T-helper 1 cell treated with Interleukin-12 subunit alpha and Interleukin-12 subunit beta and Interleukin-4 antibody, amounts not matched to agents 30 μg/mL and 1 μg/mL, for 36 hours (primary cell): ENCODE measurements around the gene ACOXL.

Source experiments
- H3K27ac Mint-ChIP-seq: one replicate; pipeline ENCODE4 v1.8.0; 2021; ENCODE audit warnings: mild to moderate bottlenecking, mixed read lengths
- H3K27me3 Mint-ChIP-seq: one replicate; pipeline ENCODE4 v1.8.0; 2021; ENCODE audit warnings: low read depth, mixed read lengths
- H3K36me3 Mint-ChIP-seq: one replicate; pipeline ENCODE4 v1.8.0; 2021; ENCODE audit warnings: low read depth, mixed read lengths
- H3K4me1 Mint-ChIP-seq: one replicate; pipeline ENCODE4 v1.8.0; 2021; ENCODE audit warnings: low read depth, mixed read lengths
- H3K4me3 Mint-ChIP-seq: one replicate; pipeline ENCODE4 v1.8.0; 2021; ENCODE audit warnings: mild to moderate bottlenecking, moderate library complexity, mixed read lengths
- H3K9me3 Mint-ChIP-seq: one replicate; pipeline ENCODE4 v1.8.0; 2021; ENCODE audit warnings: mixed read lengths

The ACOXL gene

DNA sequence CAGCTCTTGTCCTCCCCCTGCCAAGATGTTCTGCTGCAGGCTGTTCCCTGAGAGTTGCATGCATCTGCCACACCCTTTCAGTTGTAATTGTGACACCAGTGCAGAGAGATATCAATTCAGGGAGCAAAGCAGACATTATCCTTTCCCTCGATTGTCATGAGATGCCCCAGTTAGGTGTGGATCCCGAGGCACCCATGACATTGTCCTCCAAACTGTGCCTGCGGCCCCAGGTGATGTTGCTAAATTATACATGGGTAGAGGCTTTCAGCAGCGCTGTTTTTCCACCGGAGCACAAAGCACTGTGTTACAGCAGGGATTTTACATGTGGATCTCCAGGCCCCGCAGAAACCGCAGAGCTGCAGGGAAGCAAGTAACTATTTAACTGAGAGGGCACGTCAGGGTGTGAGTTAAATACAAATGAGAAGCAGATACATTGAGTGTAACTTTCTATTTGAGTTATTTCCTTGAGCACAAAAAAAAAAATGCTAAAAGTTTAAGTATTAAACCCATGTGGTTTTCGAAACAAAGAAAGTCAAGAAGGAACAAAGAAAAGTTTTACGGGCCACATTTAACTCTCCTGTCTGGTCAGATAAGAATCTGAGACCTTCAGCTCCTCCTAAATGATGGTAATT, 298.0 kb downstream of the ACOXL start:
- Mint-ChIP-seq H3K27me3 (peaks cover 45% of the 10 kb centered on the region), H3K36me3 (no peaks in the 10 kb centered on the region), H3K4me3 (no peak overlapping the region), H3K9me3 (no peaks in the 10 kb centered on the region), H3K27ac (no peak overlapping the region), H3K4me1 (no peaks in the 10 kb centered on the region)

DNA sequence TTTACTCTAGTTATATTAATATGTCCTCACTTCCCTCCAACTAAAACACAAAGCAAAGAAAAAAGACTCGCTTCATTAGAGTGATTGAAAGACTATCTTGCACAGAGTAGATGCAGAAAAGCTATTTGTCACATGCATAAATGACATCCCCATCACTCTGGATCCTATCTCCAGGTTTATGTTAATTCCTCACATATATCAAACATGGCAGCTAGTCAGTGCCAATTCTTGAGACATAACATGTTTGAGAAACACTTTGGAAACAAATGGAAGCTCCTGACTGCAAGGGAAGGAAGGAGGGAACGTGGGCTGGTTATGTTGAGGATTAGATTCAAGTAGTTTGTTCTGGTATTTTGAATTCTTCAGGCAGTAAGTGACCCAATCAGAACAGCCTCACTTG, 298.6 kb downstream of the ACOXL start:
- Mint-ChIP-seq H3K4me1 (peaks cover 3% of the 10 kb centered on the region), H3K36me3 (no peaks in the 10 kb centered on the region), H3K9me3 (no peaks in the 10 kb centered on the region), H3K27me3 (peaks cover 40% of the 10 kb centered on the region), H3K27ac (no peak overlapping the region), H3K4me3 (no peak overlapping the region)

DNA sequence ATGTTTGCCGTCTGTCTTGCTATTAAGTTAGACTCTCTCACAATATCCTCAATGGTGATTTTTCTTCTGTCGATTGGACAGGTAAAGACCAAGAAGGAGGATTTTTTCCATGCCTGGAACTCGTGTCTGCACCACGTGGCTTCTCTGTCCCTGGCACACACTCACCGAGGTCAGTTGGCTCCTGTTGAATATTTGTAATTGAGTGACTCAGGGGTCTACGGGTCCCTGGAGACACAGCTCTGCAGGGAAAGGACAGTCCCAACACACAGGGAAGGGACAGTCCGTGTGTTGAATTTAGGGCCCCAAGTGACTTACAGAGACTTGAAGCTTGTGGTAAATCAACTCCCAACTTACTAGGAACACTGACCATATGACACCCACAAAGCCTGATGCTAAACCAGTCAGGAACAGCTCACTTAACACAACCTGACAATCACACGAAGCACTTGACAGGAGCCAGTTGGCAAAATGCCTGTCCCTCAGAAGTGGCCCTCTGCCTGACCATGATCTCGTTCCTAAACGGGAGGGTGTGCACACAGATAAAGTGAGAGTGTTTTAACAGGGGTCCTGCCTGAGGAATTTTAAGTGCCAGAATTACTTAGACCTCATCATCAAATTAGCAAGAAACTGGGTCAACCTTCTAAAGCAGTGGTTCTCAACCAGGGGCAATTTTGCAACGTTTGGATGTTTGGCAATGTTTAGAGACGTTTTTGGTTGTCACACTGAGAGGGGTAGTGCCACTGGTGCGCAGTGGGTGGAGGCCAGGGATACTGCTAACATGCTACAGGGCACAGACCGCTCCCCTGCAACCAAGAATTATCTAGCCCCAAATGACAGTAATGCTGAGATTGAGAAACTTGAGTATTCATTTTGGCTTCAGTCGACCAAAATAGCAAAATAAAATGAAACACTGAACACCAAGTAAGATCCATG, 299.4 kb downstream of the ACOXL start:
- Mint-ChIP-seq H3K27ac (no peak overlapping the region), H3K9me3 (no peaks in the 10 kb centered on the region), H3K27me3 (peaks cover 40% of the 10 kb centered on the region), H3K36me3 (no peaks in the 10 kb centered on the region), H3K4me3 (no peak overlapping the region), H3K4me1 (peaks cover 3% of the 10 kb centered on the region)

DNA sequence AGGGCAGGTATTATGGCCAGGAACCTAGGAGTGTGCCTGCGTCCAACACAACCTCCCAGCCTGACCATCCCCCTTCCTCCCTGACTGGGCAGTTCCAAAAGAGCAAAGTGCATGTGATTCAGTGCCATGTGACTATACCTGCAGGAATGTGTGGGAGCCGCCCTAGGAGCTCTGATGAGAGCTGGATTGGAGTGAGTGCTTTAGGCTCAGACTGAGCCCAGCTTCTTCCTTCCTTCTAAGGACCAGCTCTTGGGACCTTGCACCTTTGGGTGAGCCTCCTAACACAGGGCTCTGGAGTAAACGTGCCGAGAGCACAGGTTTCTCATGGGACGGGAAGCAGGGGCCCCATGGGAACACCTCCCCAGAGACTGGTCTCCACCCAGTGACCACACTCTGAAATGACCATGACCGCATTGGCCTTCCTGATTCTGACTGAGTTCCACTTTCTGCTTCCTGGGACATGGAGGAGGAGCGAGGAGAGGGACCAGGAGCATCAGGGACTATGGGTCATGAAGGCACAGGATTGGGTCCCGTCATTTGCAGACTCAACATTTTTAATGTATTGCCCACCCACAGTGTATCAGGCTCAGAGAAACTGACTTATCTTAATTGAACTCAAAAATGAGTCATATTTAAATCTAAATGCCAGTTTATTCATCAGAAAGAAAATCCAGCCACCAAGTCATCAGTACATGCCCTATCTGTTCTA, 300.5 kb downstream of the ACOXL start:
- Mint-ChIP-seq H3K27me3 (peaks cover 48% of the 10 kb centered on the region), H3K27ac (no peak overlapping the region), H3K4me1 (peaks cover 3% of the 10 kb centered on the region), H3K9me3 (no peaks in the 10 kb centered on the region), H3K4me3 (no peak overlapping the region), H3K36me3 (no peaks in the 10 kb centered on the region)

DNA sequence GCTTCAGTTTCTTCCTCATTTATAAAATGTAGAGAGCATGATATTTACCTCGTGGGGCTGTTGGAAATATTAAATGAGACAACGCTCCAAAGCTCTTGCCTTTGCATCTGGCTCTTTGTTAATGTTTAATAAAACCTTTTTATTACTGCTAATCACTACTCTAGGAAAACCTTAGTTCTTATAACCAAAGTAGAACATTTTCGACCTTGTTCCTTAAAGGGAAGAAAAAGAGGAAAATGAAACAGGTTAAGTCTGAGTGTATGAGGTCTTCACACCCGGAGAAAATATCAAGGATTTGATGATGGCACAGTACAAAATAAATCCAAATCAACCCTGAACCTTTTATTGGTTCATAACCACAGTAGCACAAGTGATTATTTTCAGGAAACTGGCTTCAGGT, 301.8 kb downstream of the ACOXL start:
- Mint-ChIP-seq H3K4me3 (no peak overlapping the region), H3K36me3 (no peaks in the 10 kb centered on the region), H3K27me3 (peaks cover 54% of the 10 kb centered on the region), H3K9me3 (no peaks in the 10 kb centered on the region), H3K4me1 (peaks cover 3% of the 10 kb centered on the region), H3K27ac (no peak overlapping the region)

DNA sequence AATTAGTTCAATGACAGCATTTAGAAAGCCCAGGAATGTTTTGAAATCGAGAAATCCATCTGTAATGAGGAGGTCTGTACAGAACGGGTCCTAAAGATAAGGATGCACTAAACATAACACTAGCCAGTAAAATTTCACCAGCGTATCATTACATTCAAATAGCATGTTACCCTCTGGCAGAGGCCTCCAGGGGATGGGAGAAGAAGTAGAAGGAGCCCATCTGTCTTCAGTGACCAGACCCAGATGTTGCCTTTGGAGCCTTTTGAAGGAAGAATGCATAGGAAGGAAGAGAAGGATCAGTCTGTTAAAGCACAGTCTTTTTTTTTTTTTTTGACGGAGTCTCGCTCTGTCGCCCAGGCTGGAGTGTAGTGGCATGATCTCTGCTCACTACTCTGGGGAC, 302.2 kb downstream of the ACOXL start:
- Mint-ChIP-seq H3K27me3 (peaks cover 56% of the 10 kb centered on the region), H3K4me3 (no peak overlapping the region), H3K36me3 (no peaks in the 10 kb centered on the region), H3K9me3 (no peaks in the 10 kb centered on the region), H3K4me1 (peaks cover 3% of the 10 kb centered on the region), H3K27ac (no peak overlapping the region)

DNA sequence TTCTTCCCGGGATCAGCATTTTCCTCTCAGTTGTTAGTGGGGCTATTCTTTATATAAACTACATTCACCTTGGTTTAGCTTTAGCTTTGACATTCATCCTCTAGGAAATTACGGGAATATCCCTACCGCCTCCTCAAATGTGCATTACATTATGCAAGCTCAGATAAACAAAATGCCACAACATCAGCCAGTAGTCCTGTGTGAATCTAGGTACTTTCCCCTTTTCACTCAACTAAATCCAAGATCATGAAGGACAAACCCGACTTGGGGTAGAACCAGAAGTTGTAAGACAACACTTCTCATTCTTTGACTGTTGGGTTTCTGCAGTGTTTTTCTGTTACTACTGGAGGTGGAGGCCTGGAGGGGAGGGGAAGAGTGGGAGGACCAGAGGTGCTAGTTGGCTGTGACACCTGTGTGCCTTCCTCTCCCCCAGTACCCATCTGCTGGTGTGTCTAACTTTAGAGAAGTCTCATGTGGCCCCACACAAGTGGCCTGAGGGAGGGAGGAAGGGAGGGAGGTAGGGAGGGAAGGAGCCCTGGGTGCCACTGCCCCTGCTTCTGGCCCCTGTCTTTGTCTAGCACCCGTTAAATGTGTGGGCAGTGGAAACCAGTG, 303.6 kb downstream of the ACOXL start:
- H3K9me3 Mint-ChIP-seq, result no peaks in the 10 kb centered on the region
- no peak overlapping the region for H3K4me3 Mint-ChIP-seq
- peaks cover 3% of the 10 kb centered on the region for H3K4me1 Mint-ChIP-seq
- no peak overlapping the region for H3K27ac Mint-ChIP-seq
- H3K36me3 Mint-ChIP-seq, result no peaks in the 10 kb centered on the region
- peaks cover 55% of the 10 kb centered on the region for H3K27me3 Mint-ChIP-seq

DNA sequence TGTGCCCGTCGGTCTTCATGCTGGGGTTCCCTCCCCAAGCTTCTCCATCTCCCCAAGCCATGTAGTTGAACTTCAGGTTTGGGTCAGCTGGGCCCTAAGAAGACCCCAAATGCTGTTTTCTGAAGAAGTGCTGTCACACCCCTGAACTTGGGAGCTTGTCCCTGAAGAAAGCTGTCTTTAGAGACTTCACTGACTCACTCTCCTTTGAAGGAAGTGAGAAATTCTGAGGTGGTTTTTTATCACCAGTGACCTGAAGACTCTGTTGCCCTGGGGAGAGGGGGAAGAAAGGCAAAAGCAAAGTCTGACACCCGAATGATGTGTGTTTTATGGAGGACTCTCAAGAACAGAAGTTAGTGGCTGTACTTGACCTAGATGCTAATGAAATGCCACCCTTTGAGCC, 304.8 kb downstream of the ACOXL start:
- Mint-ChIP-seq H3K27me3 (peaks cover 52% of the 10 kb centered on the region), H3K27ac (no peak overlapping the region), H3K4me3 (no peak overlapping the region), H3K9me3 (no peaks in the 10 kb centered on the region), H3K4me1 (peaks cover 3% of the 10 kb centered on the region), H3K36me3 (no peaks in the 10 kb centered on the region)

DNA sequence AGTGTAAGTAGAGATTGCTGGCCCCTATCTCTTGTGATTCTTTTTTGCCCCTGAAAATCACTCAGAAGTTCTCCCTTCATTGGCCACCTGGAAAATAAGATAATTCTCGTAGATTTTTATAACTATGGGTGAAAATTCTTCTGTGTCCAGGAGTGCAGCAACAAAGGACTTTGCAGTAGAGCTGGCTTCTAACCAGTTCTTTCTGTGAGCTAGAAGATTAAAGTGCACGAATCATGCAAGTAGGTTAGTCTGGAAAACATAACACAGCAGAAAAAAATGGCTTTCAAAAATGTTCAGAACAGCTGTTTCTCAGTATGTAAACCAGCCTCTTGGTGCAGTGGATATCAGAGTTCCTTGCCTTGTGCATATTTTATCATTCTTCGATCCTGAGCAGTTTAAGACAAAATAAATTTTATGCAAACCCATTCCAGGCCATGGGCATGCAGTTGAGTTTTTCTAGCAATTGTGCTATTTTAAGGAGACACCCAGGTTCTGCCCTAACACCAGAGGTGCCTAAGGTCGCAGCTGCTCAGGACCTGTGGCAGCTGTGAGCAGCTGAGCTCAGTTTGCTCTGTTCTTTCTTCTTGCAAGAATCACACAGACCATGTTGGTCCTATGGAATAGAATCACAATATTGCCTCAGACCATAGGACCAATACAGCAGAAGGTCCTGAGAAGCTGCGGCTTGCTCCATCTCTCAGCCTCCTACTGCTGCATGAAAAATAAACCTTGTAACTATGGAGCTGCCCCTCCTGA, 307.4 kb downstream of the ACOXL start:
- no peak overlapping the region for H3K27ac Mint-ChIP-seq
- H3K4me3 Mint-ChIP-seq, result no peak overlapping the region
- no peaks in the 10 kb centered on the region for H3K36me3 Mint-ChIP-seq
- H3K27me3 Mint-ChIP-seq, result peaks cover 40% of the 10 kb centered on the region
- peaks cover 6% of the 10 kb centered on the region for H3K4me1 Mint-ChIP-seq
- H3K9me3 Mint-ChIP-seq, result no peaks in the 10 kb centered on the region

DNA sequence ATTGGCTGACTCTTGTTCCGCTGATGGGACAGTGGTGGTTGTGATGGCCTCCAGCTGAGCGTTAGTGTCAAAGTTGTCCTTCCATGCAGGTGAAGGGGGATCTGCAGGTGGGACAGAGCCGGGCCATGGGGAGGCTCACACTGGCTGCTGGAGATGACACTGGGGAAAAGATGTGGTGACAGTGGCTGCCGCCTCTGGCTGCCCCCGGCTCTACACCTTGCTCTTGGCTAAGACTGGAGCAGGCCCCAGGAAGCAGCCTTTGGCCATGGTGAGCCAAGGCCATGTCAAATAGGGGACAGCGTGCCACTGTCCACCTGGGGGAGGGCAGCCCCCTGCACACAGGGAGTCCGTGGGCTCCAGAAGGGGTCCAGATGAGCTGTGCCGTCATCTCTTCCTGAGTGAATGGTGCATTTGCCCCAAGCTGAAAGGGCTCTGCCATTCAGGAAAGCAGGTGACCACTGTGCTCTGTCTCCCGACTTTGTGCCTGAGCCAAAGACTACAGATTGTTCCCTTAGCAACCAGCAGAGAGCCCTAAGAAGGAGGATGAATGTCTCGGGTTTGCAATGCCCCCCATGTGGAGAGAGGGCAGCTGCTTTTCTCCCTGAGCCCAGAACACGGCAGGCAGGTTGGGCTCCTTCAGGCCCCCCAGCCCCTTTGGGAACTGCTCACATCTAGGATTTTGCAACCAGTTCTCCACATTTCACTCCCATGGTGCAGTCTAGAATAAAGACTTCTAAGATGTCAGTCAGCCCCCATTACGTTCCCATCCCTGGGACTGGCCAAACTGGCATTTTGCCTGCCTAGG, 309.2 kb downstream of the ACOXL start:
- peaks cover 41% of the 10 kb centered on the region for H3K27me3 Mint-ChIP-seq
- H3K36me3 Mint-ChIP-seq, result peaks cover 3% of the 10 kb centered on the region
- H3K9me3 Mint-ChIP-seq, result peaks cover 11% of the 10 kb centered on the region
- H3K27ac Mint-ChIP-seq, result no peak overlapping the region
- H3K4me3 Mint-ChIP-seq, result no peak overlapping the region
- peaks cover 6% of the 10 kb centered on the region for H3K4me1 Mint-ChIP-seq

DNA sequence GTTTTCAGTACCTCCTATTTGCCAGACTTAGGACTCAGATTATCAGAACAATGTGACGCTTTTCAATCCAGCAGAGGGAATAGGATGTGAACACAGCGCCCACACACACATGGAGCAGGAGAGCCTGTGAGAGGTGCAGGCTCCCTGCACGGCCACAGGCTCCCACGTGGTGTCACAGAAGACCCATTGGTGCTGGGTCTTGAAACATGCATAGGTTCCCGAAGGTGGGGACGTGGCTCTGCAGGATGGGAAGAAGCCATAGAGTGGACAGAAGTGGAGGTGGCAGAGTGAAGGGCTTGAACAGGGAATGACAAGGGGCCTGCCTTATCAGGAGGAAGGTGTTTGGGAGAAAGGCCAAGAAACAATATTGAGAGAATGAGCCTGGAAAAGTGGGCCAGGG, 309.9 kb downstream of the ACOXL start:
- no peak overlapping the region for H3K4me3 Mint-ChIP-seq
- no peak overlapping the region for H3K27ac Mint-ChIP-seq
- peaks cover 18% of the 10 kb centered on the region for H3K9me3 Mint-ChIP-seq
- H3K27me3 Mint-ChIP-seq, result peaks cover 41% of the 10 kb centered on the region
- H3K36me3 Mint-ChIP-seq, result peaks cover 4% of the 10 kb centered on the region
- H3K4me1 Mint-ChIP-seq, result peaks cover 6% of the 10 kb centered on the region

DNA sequence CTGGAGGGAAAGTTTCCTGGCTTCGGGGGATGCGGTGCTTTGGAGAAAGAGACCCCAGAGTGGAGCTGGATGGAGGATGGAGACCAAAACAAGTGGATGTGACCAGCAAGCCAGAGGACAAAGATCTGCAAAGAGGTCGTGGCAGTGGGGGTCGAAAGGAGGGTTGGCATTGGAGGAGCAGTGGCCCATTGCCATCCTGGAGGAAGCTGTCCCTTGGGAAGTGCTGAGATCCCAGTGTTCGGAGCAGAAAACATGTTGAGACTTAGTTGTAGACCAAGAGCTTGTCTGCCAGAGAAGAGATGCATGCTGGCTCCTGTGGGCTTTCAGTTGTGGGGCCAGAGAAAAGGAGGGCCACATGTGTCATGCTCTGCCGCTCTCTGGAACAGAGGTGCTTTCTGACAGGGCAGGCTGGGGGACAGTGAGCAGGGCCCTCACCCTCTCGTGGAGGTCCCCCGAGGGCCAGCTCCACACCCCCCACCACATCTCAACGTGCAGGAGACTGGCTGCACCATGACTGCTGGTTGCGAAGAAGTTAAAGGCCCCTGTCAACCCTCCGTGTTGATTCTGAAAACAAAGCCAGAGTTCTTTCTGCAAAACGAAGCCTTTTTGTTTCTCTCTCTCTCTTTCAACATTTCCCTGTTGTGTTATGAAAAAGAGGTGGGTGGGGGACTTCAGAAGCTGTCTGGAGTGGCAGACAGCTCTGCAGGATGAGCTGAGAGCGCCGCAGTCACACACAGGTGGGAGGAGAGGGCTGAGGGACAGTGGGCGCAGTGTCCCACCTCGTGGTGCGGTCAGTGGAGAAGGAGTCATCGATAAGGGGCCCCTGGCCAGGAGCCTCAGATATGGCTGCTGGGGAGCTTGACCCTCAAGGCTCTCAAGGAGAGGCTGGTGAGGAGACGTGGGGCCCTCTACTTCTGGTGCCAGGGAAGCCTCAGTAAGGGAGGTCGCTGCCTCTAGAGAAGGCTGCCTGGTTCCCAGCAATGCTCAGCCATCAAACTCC, 310.7 kb downstream of the ACOXL start:
- H3K27me3 Mint-ChIP-seq, result peaks cover 43% of the 10 kb centered on the region
- H3K27ac Mint-ChIP-seq, result peak overlapping the region; percentile 43
- peaks cover 6% of the 10 kb centered on the region for H3K4me1 Mint-ChIP-seq
- peaks cover 4% of the 10 kb centered on the region for H3K36me3 Mint-ChIP-seq
- peaks cover 18% of the 10 kb centered on the region for H3K9me3 Mint-ChIP-seq
- no peak overlapping the region for H3K4me3 Mint-ChIP-seq
